ENCODE results near the gene PTPN7. TPM values are rescaled to one million over a fixed set of nuclear protein-coding genes. Genes with fewer than 3 reads are reported as not detected.

Gene PTPN7
- total RNA-seq, 1 donor from 2014 or later, result 1.3 TPM

GRCh38 chr1:202107321-202107761 lies 53.1 kb downstream of the PTPN7 start:
- TF ChIP-seq CTCF (IDR thresholded peaks at IDR 0.05; ENCODE audit: unreplicated experiment), result no peak
- DNase-seq (ENCODE audit: low spot score), result no peak
- H3K4me3 Mint-ChIP-seq (ENCODE audit: unreplicated experiment), result no peak overlapping the region
- no peak overlapping the region for H3K27ac Mint-ChIP-seq (ENCODE audit: unreplicated experiment)
- no peaks in the 10 kb centered on the region for H3K27me3 Mint-ChIP-seq (ENCODE audit: unreplicated experiment)
- H3K4me1 Mint-ChIP-seq (ENCODE audit: unreplicated experiment), result no peaks in the 10 kb centered on the region
- no peaks in the 10 kb centered on the region for H3K9me3 Mint-ChIP-seq (ENCODE audit: unreplicated experiment)
- no peaks in the 10 kb centered on the region for H3K36me3 Mint-ChIP-seq (ENCODE audit: low read depth, unreplicated experiment)

- no peaks in the 10 kb centered on the region for H3K27me3 Mint-ChIP-seq (ENCODE audit: unreplicated experiment)
- no peak overlapping the region for H3K27ac Mint-ChIP-seq (ENCODE audit: unreplicated experiment)
- TF ChIP-seq CTCF (IDR thresholded peaks at IDR 0.05; ENCODE audit: unreplicated experiment), result no peak
- H3K9me3 Mint-ChIP-seq (ENCODE audit: unreplicated experiment), result no peaks in the 10 kb centered on the region
- no peak overlapping the region for H3K4me3 Mint-ChIP-seq (ENCODE audit: unreplicated experiment)
- no peaks in the 10 kb centered on the region for H3K4me1 Mint-ChIP-seq (ENCODE audit: unreplicated experiment)
- no peaks in the 10 kb centered on the region for H3K36me3 Mint-ChIP-seq (ENCODE audit: low read depth, unreplicated experiment)
- DNase-seq (ENCODE audit: low spot score), result no peak
Observed at GRCh38 chr1:202106340-202107254, 53.8 kb downstream of the PTPN7 start.

- H3K27me3 Mint-ChIP-seq (ENCODE audit: unreplicated experiment), result no peaks in the 10 kb centered on the region
- H3K36me3 Mint-ChIP-seq (ENCODE audit: low read depth, unreplicated experiment), result no peaks in the 10 kb centered on the region
- no peaks in the 10 kb centered on the region for H3K9me3 Mint-ChIP-seq (ENCODE audit: unreplicated experiment)
- no peak for DNase-seq (ENCODE audit: low spot score)
- no peak overlapping the region for H3K27ac Mint-ChIP-seq (ENCODE audit: unreplicated experiment)
- no peak overlapping the region for H3K4me3 Mint-ChIP-seq (ENCODE audit: unreplicated experiment)
- no peaks in the 10 kb centered on the region for H3K4me1 Mint-ChIP-seq (ENCODE audit: unreplicated experiment)
- no peak for TF ChIP-seq CTCF (IDR thresholded peaks at IDR 0.05; ENCODE audit: unreplicated experiment)
Observed at GRCh38 chr1:202105571-202106339, 54.6 kb downstream of the PTPN7 start.

- Mint-ChIP-seq H3K4me3 (ENCODE audit: unreplicated experiment) (no peak overlapping the region), H3K27me3 (ENCODE audit: unreplicated experiment) (no peaks in the 10 kb centered on the region), H3K27ac (ENCODE audit: unreplicated experiment) (no peak overlapping the region), H3K4me1 (ENCODE audit: unreplicated experiment) (no peaks in the 10 kb centered on the region), H3K9me3 (ENCODE audit: unreplicated experiment) (no peaks in the 10 kb centered on the region), H3K36me3 (ENCODE audit: low read depth, unreplicated experiment) (no peaks in the 10 kb centered on the region)
- no peak for TF ChIP-seq CTCF (IDR thresholded peaks at IDR 0.05; ENCODE audit: unreplicated experiment)
- no peak for DNase-seq (ENCODE audit: low spot score)
Observed at GRCh38 chr1:202104073-202104472, 56.3 kb downstream of the PTPN7 start.
